IMR-90 (cell line): ENCODE measurements around the gene FAM234B. TPM values are rescaled to one million over a fixed set of nuclear protein-coding genes. Genes with fewer than 3 reads are reported as not detected.

Experiments
- ATAC-seq: fragments of 200-7000 bp; cut with Tn5 transposase; 2 replicates; pipeline ENCODE4 v1.9.1; 2020; ENCODE audit warnings: low read depth, mild to moderate bottlenecking, moderate library complexity
- BruUV-seq: library from RNA; stranded (reverse); fragments of 400-500 nt; replicated peaks from 2 replicates; lab custom pipeline; 2021; lab: Mats Ljungman, UMichigan
- CTCF ChIA-PET: fragments of 300-600 bp; formaldehyde crosslinking; extraction: SDS; loops from one replicate; lab custom pipeline; 2021; ENCODE audit warnings: antibody characterized with exemption; lab: Yijun Ruan, JAX
- POLR2A ChIA-PET: fragments of 300-600 bp; sonication (Branson Sonifier 250); formaldehyde crosslinking; loops from one replicate; lab custom pipeline; 2022; ENCODE audit warnings: antibody characterized with exemption; ENCODE audit not compliant: unreplicated experiment; lab: Charles Lee
- DNase-seq: peaks from one replicate; pipeline ENCODE4 v3.0.0; 2013
- H2AFZ ChIP-seq: replicated peaks from 2 replicates; pipeline ENCODE3; 2013; ENCODE audit warnings: low read length, mild to moderate bottlenecking; ENCODE audit not compliant: poor library complexity
- H2AK5ac ChIP-seq: 2 replicates; pipeline ENCODE4 v1.6.1; 2013; ENCODE audit warnings: low read depth, low read length, inconsistent platforms
- H2AK9ac ChIP-seq: replicated peaks from 2 replicates; pipeline ENCODE3; 2013; ENCODE audit warnings: mild to moderate bottlenecking, low read depth, low read length, moderate library complexity; ENCODE audit not compliant: poor library complexity
- H2BK120ac ChIP-seq: 2 replicates; pipeline ENCODE4 v1.6.1; 2013; ENCODE audit warnings: low read depth, low read length, inconsistent platforms
- H2BK15ac ChIP-seq: 3 replicates; pipeline ENCODE4 v1.6.1; 2013; ENCODE audit warnings: low read depth, low read length, inconsistent platforms
- H2BK20ac ChIP-seq: 2 replicates; pipeline ENCODE4 v1.6.1; 2013; ENCODE audit warnings: low read depth, mild to moderate bottlenecking, inconsistent platforms, low read length, moderate library complexity
- H2BK5ac ChIP-seq: 2 replicates; pipeline ENCODE4 v1.6.1; 2013; ENCODE audit warnings: mild to moderate bottlenecking, low read depth, low read length, inconsistent platforms; ENCODE audit not compliant: poor library complexity, severe bottlenecking
- H3K14ac ChIP-seq: replicated peaks from 2 replicates; pipeline ENCODE4 v1.6.1; 2013; ENCODE audit warnings: low read depth, low read length, inconsistent platforms
- H3K18ac ChIP-seq: 2 replicates; pipeline ENCODE4 v1.6.1; 2013; ENCODE audit warnings: low read depth, low read length, control low read depth
- H3K23ac ChIP-seq: 2 replicates; pipeline ENCODE4 v1.6.1; 2013; ENCODE audit warnings: low read depth, low read length, inconsistent platforms
- H3K27ac ChIP-seq: 2 replicates; pipeline ENCODE4 v1.5.1; 2013; ENCODE audit warnings: mild to moderate bottlenecking, control low read depth, low read length; ENCODE audit not compliant: insufficient read depth
- H3K27me3 ChIP-seq: 2 replicates; pipeline ENCODE4 v1.6.1; 2013; ENCODE audit warnings: low read length; ENCODE audit not compliant: control insufficient read depth, insufficient read depth
- H3K36me3 ChIP-seq: 2 replicates; pipeline ENCODE4 v1.6.1; 2013; ENCODE audit warnings: low read length, mixed read lengths; ENCODE audit not compliant: control insufficient read depth, insufficient read depth
- H3K4ac ChIP-seq: 2 replicates; pipeline ENCODE4 v1.6.1; 2013; ENCODE audit warnings: low read depth, low read length, inconsistent platforms
- H3K4me1 ChIP-seq: 2 replicates; pipeline ENCODE4 v1.6.1; 2013; ENCODE audit warnings: low read length, mixed read lengths; ENCODE audit not compliant: control insufficient read depth, insufficient read depth
- H3K4me2 ChIP-seq: 2 replicates; pipeline ENCODE4 v1.6.1; 2013; ENCODE audit warnings: low read depth, mild to moderate bottlenecking, control low read depth, low read length, moderate library complexity
- H3K4me3 ChIP-seq: 2 replicates; pipeline ENCODE4 v1.5.1; 2013; ENCODE audit warnings: low read depth, mild to moderate bottlenecking, control low read depth, low read length, moderate library complexity; ENCODE audit not compliant: insufficient read depth
- H3K56ac ChIP-seq: 2 replicates; pipeline ENCODE4 v1.6.1; 2013; ENCODE audit warnings: low read length, inconsistent platforms; ENCODE audit not compliant: insufficient read depth; ENCODE audit errors: extremely low read depth
- H3K79me1 ChIP-seq, 2 experiments: 2 replicates each; pipeline ENCODE4 v1.6.1; 2013; ENCODE audit warnings: low read length in 2 of 2, inconsistent platforms in 1 of 2, low read depth in 1 of 2
- H3K9ac ChIP-seq: 2 replicates; pipeline ENCODE4 v1.6.1; 2013; ENCODE audit warnings: low read depth, low read length, control low read depth
- H3K9me1 ChIP-seq: 2 replicates; pipeline ENCODE4 v1.6.1; 2013; ENCODE audit warnings: low read length, inconsistent platforms; ENCODE audit not compliant: insufficient read depth
- H3K9me3 ChIP-seq: 2 replicates; pipeline ENCODE4 v1.6.1; 2013; ENCODE audit warnings: low read length; ENCODE audit not compliant: control insufficient read depth, insufficient read depth
- H4K20me1 ChIP-seq: 2 replicates; pipeline ENCODE4 v1.6.1; 2013; ENCODE audit warnings: low read length, inconsistent platforms; ENCODE audit not compliant: insufficient read depth
- H4K5ac ChIP-seq: 2 replicates; pipeline ENCODE4 v1.6.1; 2013; ENCODE audit warnings: mild to moderate bottlenecking, low read depth, low read length, control low read depth
- H4K8ac ChIP-seq, 2 experiments: 2 replicates each; pipeline ENCODE4 v1.6.1; 2013; ENCODE audit warnings: low read depth in 2 of 2, low read length in 2 of 2, control low read depth in 1 of 2, inconsistent platforms in 1 of 2
- H4K91ac ChIP-seq: 2 replicates; pipeline ENCODE4 v1.6.1; 2013; ENCODE audit warnings: low read depth, low read length, inconsistent platforms; ENCODE audit not compliant: insufficient read depth
- MAFK ChIP-seq: IDR thresholded peaks from 2 replicates; pipeline ENCODE4 v1.6.1; 2012; ENCODE audit warnings: low read depth, low read length, improper control_type of control experiment
- MAZ ChIP-seq: IDR thresholded peaks from 2 replicates; pipeline ENCODE4 v1.6.1; 2012; ENCODE audit warnings: low read depth, mild to moderate bottlenecking, low read length, improper control_type of control experiment, moderate library complexity, borderline replicate concordance
- SMC3 ChIP-seq: fragments of 150-350 bp; IDR thresholded peaks from 2 replicates; pipeline ENCODE4 v1.6.1; 2016; ENCODE audit warnings: low read depth, mild to moderate bottlenecking, antibody characterized with exemption, low read length, moderate library complexity
- dilution Hi-C: fragments of 300-500 bp; cut with HindIII; formaldehyde crosslinking; loops from one replicate; pipeline ENCODE4 v1.14.3; 2018; ENCODE audit warnings: low sequenced_read_pairs; ENCODE audit not compliant: unreplicated experiment
- in situ Hi-C: fragments of 300-500 bp; cut with MboI; formaldehyde crosslinking; loops from 3 replicates; pipeline ENCODE4 v1.14.3; 2019; ENCODE audit warnings: low sequenced_read_pairs, inconsistent platforms, mixed read lengths
- intact Hi-C: fragments of 100-400 bp; cut with micrococcal nuclease; formaldehyde crosslinking; loops from 2 replicates; pipeline ENCODE4 v1.10.0; 2022
- polyA plus RNA-seq, 3 experiments: library from polyadenylated mRNA; depleted of rRNA; stranded (reverse); fragments of >200 nt; gene quantifications; 2 replicates each; pipeline ENCODE4 v1.2.3, GENCODE V29; 2012; ENCODE audit warnings: low replicate concordance in 1 of 3
- total RNA-seq: library from RNA; depleted of rRNA; stranded (reverse); fragments of >200 nt; gene quantifications from 2 replicates; pipeline ENCODE4 v1.2.3, GENCODE V29; 2012
- TF ChIP-seq, protein P1 (sequence below): conservative IDR thresholded peaks from 2 replicates; pipeline ENCODE4 v1.5.1; 2012; ENCODE audit warnings: mild to moderate bottlenecking, low read depth, low read length, improper control_type of control experiment

FAM234B gene
- total and polyA plus RNA-seq, 2 of the 4 experiments (the other 2 are of a cell fraction) = 3.6 to 8.6 TPM

DNA sequence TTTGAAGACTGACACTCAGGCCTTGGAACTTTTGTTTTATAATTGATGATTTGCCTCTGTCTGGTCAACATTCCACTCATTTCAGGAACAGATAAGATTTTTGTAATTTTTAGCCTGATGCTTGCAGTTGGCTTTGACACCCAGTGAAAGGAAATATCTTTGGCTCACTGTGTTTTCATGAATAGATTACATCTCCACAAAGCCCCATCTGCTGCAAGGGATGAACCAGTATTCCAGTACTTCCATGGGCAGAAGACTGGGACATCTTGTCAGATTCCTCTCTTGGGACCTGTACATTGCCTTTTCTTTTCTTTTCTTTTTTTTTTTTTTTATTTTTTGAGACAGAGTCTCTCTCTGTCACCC, 30.9 kb downstream of the FAM234B start:
- Histone ChIP-seq H3K79me1 (no peaks in the 10 kb centered on the region), H4K8ac (no peak overlapping the region), H3K23ac (no peak overlapping the region), H3K4me1 (peaks cover 9% of the 10 kb centered on the region), H3K27ac (no peak overlapping the region), H3K9me3 (no peaks in the 10 kb centered on the region; the same call in 1 of the 2 replicates), H2BK5ac (no peak overlapping the region), H2AK5ac (no peak overlapping the region), H2AFZ (no peak overlapping the region), H3K4me3 (no peak overlapping the region), H2AK9ac (no peak overlapping the region), H3K9me1 (0 out of 2 replicates have a peak, but pooled peaks cover 17% of the 10 kb centered on the region), H3K4me2 (no peak overlapping the region), H2BK20ac (no peak overlapping the region), H3K36me3 (peaks cover 5% of the 10 kb centered on the region), H3K9ac (no peak overlapping the region), H2BK120ac (no peak overlapping the region), H4K5ac (no peak overlapping the region), H4K20me1 (no peaks in the 10 kb centered on the region), H2BK15ac (no peak overlapping the region), H3K27me3 (no peaks in the 10 kb centered on the region), H4K91ac (no peak overlapping the region), H3K14ac (no peak overlapping the region), H3K56ac (no peak overlapping the region), H3K18ac (no peak overlapping the region), H3K4ac (no peak overlapping the region)
- in situ Hi-C loops (no loop called here), dilution Hi-C loops (no loop called here), intact Hi-C loops (no loop called here)
- ChIA-PET CTCF (interaction anchor here (0.7 kb wide), 1 partner anchor 55 kb away, joined by 9 read pairs; no protein-coding TSS in a partner anchor), POLR2A (no interaction called here)
- BruUV-seq = no TSS peak
- DNase-seq (peak; percentile 15), ATAC-seq (peak; percentile 70)
- TF ChIP-seq MAZ (no peak), MAFK (no peak), SMC3 (no peak)
- TF ChIP-seq, protein P1, sequence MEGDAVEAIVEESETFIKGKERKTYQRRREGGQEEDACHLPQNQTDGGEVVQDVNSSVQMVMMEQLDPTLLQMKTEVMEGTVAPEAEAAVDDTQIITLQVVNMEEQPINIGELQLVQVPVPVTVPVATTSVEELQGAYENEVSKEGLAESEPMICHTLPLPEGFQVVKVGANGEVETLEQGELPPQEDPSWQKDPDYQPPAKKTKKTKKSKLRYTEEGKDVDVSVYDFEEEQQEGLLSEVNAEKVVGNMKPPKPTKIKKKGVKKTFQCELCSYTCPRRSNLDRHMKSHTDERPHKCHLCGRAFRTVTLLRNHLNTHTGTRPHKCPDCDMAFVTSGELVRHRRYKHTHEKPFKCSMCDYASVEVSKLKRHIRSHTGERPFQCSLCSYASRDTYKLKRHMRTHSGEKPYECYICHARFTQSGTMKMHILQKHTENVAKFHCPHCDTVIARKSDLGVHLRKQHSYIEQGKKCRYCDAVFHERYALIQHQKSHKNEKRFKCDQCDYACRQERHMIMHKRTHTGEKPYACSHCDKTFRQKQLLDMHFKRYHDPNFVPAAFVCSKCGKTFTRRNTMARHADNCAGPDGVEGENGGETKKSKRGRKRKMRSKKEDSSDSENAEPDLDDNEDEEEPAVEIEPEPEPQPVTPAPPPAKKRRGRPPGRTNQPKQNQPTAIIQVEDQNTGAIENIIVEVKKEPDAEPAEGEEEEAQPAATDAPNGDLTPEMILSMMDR = no peak
